ENCODE data around the gene SHOC1.

DNA sequence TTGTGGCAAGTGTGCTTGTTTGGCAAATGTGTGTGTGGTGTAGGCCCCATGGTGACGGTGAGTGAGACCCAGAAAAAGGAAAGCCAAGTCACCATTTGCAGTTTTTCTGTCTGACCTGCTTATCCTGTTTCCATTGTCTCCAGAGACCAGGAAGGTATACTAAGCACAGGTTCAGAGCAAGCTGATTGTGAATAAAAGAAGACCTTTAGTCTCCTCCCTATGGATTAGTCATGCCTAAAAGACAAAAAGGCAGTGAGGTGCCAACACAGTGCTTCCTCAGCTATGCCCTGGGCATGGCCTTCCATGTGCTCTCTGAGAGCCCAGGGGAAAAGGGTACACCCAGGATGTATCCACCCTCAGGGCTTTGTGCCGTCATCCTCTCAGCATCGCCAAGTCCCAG, 49.2 kb upstream of the SHOC1 start:
- no peak for TF ChIP-seq MXI1 (IDR thresholded peaks at IDR 0.05; ENCODE audit: borderline replicate concordance, low read depth, low read length)
- TF ChIP-seq, protein P1, sequence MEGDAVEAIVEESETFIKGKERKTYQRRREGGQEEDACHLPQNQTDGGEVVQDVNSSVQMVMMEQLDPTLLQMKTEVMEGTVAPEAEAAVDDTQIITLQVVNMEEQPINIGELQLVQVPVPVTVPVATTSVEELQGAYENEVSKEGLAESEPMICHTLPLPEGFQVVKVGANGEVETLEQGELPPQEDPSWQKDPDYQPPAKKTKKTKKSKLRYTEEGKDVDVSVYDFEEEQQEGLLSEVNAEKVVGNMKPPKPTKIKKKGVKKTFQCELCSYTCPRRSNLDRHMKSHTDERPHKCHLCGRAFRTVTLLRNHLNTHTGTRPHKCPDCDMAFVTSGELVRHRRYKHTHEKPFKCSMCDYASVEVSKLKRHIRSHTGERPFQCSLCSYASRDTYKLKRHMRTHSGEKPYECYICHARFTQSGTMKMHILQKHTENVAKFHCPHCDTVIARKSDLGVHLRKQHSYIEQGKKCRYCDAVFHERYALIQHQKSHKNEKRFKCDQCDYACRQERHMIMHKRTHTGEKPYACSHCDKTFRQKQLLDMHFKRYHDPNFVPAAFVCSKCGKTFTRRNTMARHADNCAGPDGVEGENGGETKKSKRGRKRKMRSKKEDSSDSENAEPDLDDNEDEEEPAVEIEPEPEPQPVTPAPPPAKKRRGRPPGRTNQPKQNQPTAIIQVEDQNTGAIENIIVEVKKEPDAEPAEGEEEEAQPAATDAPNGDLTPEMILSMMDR (conservative IDR thresholded peaks at IDR 0.05; ENCODE audit: low read depth, low read length) = no peak
- no peak for TF ChIP-seq POLR2A (IDR thresholded peaks at IDR 0.05; ENCODE audit: low read depth, low read length)

Measured in IMR-90 (cell line).